Activated naive CD8-positive, alpha-beta T cell treated with anti-CD3 and anti-CD28 coated beads, Interleukin-2, amount 10 ng/mL, durations not matched to agents 7 days and 5 days (primary cell): Measurements from ENCODE around the gene SCFD2. TPM values are rescaled to one million over a fixed set of nuclear protein-coding genes. Genes with fewer than 3 reads are reported as not detected.
"Not testable (repeated sequence)": the region's sequence is repeated elsewhere in the genome, so short reads cannot be mapped to it uniquely, and the experiment has no call there.

Experiments
- ATAC-seq: fragments of 150-1000 bp; cut with Tn5 transposase; one replicate; pipeline ENCODE4 v1.10.0; 2021; ENCODE audit warnings: low read depth, moderate library complexity
- POLR2A ChIA-PET: fragments of 350-600 bp; sonication (Branson Sonifier 250); formaldehyde crosslinking; loops from one replicate; lab custom pipeline; 2021; ENCODE audit warnings: antibody characterized with exemption; lab: Charles Lee
- DNase-seq: peaks from one replicate; pipeline ENCODE4 v3.0.0; 2021
- H3K27ac Mint-ChIP-seq: one replicate; pipeline ENCODE4 v1.8.0; 2022; ENCODE audit warnings: mild to moderate bottlenecking, mixed read lengths
- H3K27me3 Mint-ChIP-seq: one replicate; pipeline ENCODE4 v1.8.0; 2022; ENCODE audit warnings: mild to moderate bottlenecking, moderate library complexity, mixed read lengths
- H3K36me3 Mint-ChIP-seq: one replicate; pipeline ENCODE4 v1.8.0; 2021; ENCODE audit warnings: mild to moderate bottlenecking, mixed read lengths
- H3K4me1 Mint-ChIP-seq: one replicate; pipeline ENCODE4 v1.8.0; 2021; ENCODE audit warnings: mixed read lengths
- H3K4me3 Mint-ChIP-seq: one replicate; pipeline ENCODE4 v1.8.0; 2022; ENCODE audit warnings: mild to moderate bottlenecking, moderate library complexity, mixed read lengths
- H3K9me3 Mint-ChIP-seq: one replicate; pipeline ENCODE4 v1.8.0; 2021; ENCODE audit warnings: mixed read lengths
- total RNA-seq, 2 experiments: library from RNA; stranded (reverse); gene quantifications; one replicate each; pipeline ENCODE4 v1.2.3, GENCODE V29; 2021

SCFD2 gene
- total RNA-seq, 2 experiments from 2014 or later: 18.1 to 22.9 TPM

GRCh38 chr4:53186714-53187358 is 179.0 kb downstream of the SCFD2 start:
- DNase-seq: no peak
- Mint-ChIP-seq H3K9me3 (peaks cover 5% of the 10 kb centered on the region), H3K4me1 (no peaks in the 10 kb centered on the region), H3K27me3 (no peaks in the 10 kb centered on the region), H3K27ac (no peak overlapping the region), H3K4me3 (no peak overlapping the region), H3K36me3 (peaks cover 17% of the 10 kb centered on the region)
- POLR2A ChIA-PET: no interaction called here
- ATAC-seq: no peak

DNA sequence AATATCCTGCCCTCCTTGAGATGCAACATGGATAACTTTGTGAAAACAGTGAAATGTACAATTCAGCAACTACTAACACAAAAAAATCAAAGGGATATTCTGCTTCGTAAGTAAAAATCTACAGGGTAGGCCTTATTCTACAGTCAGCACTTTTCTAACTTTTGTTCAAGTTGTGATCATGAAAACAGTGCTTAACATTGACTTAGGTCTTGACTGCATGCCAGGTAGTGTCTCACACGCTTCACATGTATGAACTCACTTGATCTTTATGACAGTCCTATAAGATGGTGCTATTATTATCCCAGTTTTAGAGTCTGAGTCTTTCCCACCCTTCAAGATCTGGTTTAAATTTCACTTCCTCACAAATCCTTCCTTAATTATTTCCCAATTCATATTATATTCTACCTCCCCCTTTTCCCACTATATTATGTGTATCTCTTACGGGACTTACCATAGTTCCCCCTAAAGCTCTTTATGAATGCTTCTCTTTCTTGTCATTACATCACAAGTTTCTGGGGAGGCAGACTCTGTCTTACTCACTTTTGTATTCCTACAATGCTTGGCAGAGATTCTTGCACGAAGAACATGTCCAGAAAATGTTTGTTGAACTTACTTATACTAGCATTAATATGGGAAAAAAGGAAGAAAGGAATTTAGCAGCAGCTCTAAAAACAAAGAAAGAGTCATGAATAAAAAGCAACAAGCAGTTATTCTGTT is 179.8 kb downstream of the SCFD2 start:
- Mint-ChIP-seq H3K27ac (no peak overlapping the region), H3K4me1 (no peaks in the 10 kb centered on the region), H3K4me3 (no peak overlapping the region), H3K27me3 (no peaks in the 10 kb centered on the region), H3K36me3 (peaks cover 17% of the 10 kb centered on the region), H3K9me3 (peaks cover 5% of the 10 kb centered on the region)
- no peak for DNase-seq
- POLR2A ChIA-PET: no interaction called here
- no peak for ATAC-seq

GRCh38 chr4:53183754-53184153 is 182.1 kb downstream of the SCFD2 start:
- no peak overlapping the region for H3K27ac Mint-ChIP-seq
- H3K27me3 Mint-ChIP-seq: no peaks in the 10 kb centered on the region
- DNase-seq (no peak), ATAC-seq (no peak)
- H3K36me3 Mint-ChIP-seq: peaks cover 32% of the 10 kb centered on the region
- no peak overlapping the region for H3K4me3 Mint-ChIP-seq
- peaks cover 11% of the 10 kb centered on the region for H3K9me3 Mint-ChIP-seq
- POLR2A ChIA-PET: no interaction called here
- no peaks in the 10 kb centered on the region for H3K4me1 Mint-ChIP-seq

- H3K27me3 Mint-ChIP-seq, ATAC-seq, H3K4me3 Mint-ChIP-seq, DNase-seq, POLR2A ChIA-PET, H3K27ac Mint-ChIP-seq: not testable (repeated sequence)
- peaks cover 20% of the 10 kb centered on the region for H3K9me3 Mint-ChIP-seq
- H3K4me1 Mint-ChIP-seq: peaks cover 16% of the 10 kb centered on the region
- peaks cover 42% of the 10 kb centered on the region for H3K36me3 Mint-ChIP-seq
Measured at GRCh38 chr4:53177751-53178150, 188.1 kb downstream of the SCFD2 start.

DNA sequence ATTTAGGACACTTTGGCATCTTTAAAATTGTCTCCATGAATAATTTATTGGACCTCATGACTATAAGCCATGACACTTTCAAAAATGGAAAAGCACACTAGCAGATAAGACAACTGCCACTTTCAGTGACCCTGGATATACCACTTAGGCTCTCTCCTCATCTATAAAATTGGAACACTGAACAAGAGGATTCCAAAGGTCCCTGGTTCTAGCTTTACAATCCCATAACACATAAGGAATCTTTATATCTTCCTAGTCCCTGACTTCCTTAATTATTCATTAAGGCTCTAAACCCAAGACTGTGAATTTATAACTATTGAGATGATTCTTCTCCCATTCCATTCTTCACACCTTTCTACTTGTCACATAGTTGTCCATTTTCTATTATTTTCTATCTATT is 190.2 kb downstream of the SCFD2 start:
- POLR2A ChIA-PET: no interaction called here
- Mint-ChIP-seq H3K36me3 (peaks cover 45% of the 10 kb centered on the region), H3K4me3 (no peak overlapping the region), H3K9me3 (peaks cover 24% of the 10 kb centered on the region), H3K27ac (no peak overlapping the region), H3K27me3 (no peaks in the 10 kb centered on the region), H3K4me1 (peaks cover 16% of the 10 kb centered on the region)
- ATAC-seq (no peak), DNase-seq (no peak)

GRCh38 chr4:53174823-53175222 is 191.0 kb downstream of the SCFD2 start:
- Mint-ChIP-seq H3K9me3 (peaks cover 22% of the 10 kb centered on the region), H3K36me3 (peaks cover 39% of the 10 kb centered on the region), H3K27ac (no peak overlapping the region), H3K4me1 (peaks cover 16% of the 10 kb centered on the region), H3K4me3 (no peak overlapping the region), H3K27me3 (no peaks in the 10 kb centered on the region)
- POLR2A ChIA-PET: no interaction called here
- ATAC-seq (no peak), DNase-seq (no peak)

DNA sequence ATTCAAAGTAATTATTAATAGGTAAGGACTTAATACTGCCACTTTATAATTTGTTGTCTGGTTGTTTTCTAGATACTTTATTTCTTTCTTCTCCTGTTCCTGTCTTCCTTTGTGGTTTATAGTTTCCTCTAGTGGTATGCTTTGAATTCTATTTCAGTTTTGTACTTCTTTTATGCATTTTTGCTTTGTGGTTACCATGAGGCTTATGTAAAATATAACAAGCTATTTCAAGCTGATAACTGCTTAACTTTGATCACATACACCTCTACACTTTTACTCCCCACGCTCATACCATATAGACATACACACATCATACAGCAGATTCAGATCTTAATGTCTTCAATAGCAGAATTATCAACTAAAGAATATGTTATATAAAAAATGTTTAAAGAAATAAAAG is 192.3 kb downstream of the SCFD2 start:
- POLR2A ChIA-PET: no interaction called here
- H3K4me1 Mint-ChIP-seq: peaks cover 18% of the 10 kb centered on the region
- ATAC-seq (no peak), DNase-seq (no peak)
- H3K36me3 Mint-ChIP-seq: peaks cover 32% of the 10 kb centered on the region
- no peak overlapping the region for H3K27ac Mint-ChIP-seq
- peak overlapping the region; percentile 1 for H3K4me3 Mint-ChIP-seq
- no peaks in the 10 kb centered on the region for H3K27me3 Mint-ChIP-seq
- peaks cover 17% of the 10 kb centered on the region for H3K9me3 Mint-ChIP-seq

GRCh38 chr4:53171797-53172196 is 194.1 kb downstream of the SCFD2 start:
- Mint-ChIP-seq H3K27ac (no peak overlapping the region), H3K27me3 (no peaks in the 10 kb centered on the region), H3K9me3 (peaks cover 13% of the 10 kb centered on the region), H3K4me3 (no peak overlapping the region), H3K4me1 (peaks cover 15% of the 10 kb centered on the region), H3K36me3 (peaks cover 18% of the 10 kb centered on the region)
- no peak for ATAC-seq
- POLR2A ChIA-PET: no interaction called here
- no peak for DNase-seq

DNA sequence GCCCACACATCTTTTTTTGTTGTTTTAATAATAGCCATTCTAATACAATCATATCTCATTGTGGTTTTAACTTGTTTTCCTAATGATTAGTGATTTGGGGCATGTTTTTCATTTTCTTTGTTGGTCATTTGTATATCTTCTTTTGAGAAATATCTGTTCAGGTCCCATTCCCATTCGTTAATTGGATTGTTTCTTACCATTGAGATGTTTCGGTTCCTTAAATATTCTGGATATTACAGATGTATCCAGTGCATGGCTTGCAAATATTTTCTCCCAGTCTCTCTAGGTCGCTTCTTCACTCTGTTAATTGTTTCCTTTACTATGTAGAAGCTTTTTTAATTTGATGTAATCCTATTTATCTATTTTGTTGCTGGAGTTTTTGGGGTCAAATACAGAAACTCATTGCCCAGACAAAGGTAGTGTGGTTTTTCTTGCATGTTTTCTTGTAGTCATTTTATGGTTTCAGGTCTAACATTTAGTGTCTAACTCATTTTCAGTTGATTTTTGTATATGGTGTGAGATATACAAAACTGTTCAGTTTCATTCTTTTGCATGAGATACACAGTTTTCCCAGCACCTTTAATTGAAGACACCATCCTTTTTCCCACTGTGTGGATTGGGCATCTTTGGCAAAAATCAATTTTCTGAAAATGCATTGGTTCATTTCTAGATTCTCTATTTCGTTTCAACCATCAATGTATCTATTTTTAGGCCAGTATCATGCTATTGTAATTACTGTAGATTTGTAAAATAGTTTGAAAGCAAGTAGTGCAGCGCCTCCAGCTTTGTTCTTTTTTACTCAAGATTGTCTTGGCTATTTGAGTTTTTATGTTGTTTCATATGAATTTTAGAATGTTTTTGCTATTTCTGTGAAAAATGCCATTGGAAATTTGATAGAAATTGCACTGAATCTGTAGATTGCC is 195.9 kb downstream of the SCFD2 start:
- Mint-ChIP-seq H3K27me3 (no peaks in the 10 kb centered on the region), H3K36me3 (peaks cover 21% of the 10 kb centered on the region), H3K27ac (no peak overlapping the region), H3K9me3 (peaks cover 17% of the 10 kb centered on the region), H3K4me1 (peaks cover 9% of the 10 kb centered on the region), H3K4me3 (no peak overlapping the region)
- no peak for DNase-seq
- POLR2A ChIA-PET: no interaction called here
- no peak for ATAC-seq

DNA sequence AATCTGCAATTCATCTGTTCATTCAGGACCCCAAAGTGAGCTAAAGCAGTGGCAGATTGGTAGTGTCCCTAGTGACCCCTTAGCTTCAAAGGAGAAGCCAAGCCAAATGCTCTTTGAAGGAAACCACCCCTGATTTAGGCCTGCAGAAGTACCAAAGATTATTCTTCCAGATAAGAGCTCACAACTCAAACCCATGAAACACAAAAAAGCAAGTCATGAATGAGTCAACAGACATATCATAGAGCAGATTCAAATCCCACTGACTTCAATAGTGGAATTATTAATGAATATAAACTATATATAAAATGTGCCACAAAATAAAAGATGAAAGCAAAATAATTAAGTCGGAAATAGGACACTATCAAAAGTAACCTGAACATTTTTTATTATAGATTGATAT is 197.6 kb downstream of the SCFD2 start:
- Mint-ChIP-seq H3K4me3 (no peak overlapping the region), H3K27ac (no peak overlapping the region), H3K27me3 (no peaks in the 10 kb centered on the region), H3K4me1 (peaks cover 2% of the 10 kb centered on the region), H3K9me3 (peaks cover 13% of the 10 kb centered on the region), H3K36me3 (peaks cover 18% of the 10 kb centered on the region)
- POLR2A ChIA-PET: no interaction called here
- DNase-seq (no peak), ATAC-seq (no peak)

DNA sequence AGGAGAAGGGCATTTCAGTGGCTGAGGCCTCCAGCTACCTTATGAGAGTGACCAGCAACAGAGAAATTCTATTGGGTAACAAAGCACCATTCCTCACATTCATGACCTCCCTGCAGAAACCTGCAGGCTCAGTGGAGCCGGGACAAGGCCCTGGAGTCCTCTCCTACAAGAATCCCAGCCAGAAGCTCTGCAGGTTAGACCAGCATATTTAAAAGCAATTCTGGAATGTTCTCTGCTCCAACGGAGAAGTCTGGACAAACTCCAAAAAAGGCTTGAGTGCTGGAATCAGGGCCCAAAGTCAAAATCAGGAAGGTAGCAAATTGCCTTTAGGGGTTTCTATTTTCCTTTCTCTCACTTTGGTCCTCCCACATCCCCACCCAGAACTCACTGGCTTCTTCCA is 202.9 kb downstream of the SCFD2 start:
- no peak overlapping the region for H3K4me3 Mint-ChIP-seq
- POLR2A ChIA-PET: no interaction called here
- H3K9me3 Mint-ChIP-seq: peaks cover 14% of the 10 kb centered on the region
- H3K36me3 Mint-ChIP-seq: peaks cover 13% of the 10 kb centered on the region
- H3K27ac Mint-ChIP-seq: no peak overlapping the region
- H3K27me3 Mint-ChIP-seq: no peaks in the 10 kb centered on the region
- H3K4me1 Mint-ChIP-seq: no peaks in the 10 kb centered on the region
- DNase-seq (no peak), ATAC-seq (no peak)

DNA sequence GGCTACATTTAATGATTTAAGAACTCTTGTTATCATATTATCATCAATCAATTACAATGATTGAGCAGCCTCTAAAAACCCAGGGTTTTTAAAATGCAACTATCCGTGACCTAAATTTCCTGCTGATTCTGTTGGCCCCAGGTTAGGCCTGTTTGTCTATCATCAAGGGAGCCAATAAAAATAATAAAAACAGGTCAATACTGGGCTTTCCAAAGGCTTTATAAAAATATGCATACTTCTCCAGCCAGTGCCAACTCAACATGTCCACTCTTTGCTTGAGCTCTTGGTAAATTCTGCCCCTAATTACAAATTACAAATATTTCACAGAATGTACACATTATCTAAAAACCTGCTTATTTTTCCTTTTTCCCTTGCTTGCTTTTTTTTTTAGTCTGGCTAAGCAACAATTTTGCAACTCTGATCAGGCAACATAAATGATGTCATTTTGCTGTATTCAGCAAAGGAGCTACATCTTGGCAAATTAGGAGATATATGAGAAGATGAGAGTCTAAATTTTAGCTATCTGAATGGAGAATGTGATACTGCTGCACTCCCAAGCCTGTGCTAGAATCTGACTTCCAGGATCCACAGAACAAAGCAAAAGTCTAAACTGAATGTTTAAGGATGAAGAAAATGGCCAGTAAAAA is 204.0 kb downstream of the SCFD2 start:
- no peaks in the 10 kb centered on the region for H3K4me1 Mint-ChIP-seq
- POLR2A ChIA-PET: interaction anchor here (0.5 kb wide), 1 partner anchor 878 kb away, joined by 4 read pairs; no protein-coding TSS in a partner anchor
- ATAC-seq: no peak

More for the DNA sequence above, 204.0 kb downstream of the SCFD2 start:
- no peak for DNase-seq
- Mint-ChIP-seq H3K9me3 (peaks cover 14% of the 10 kb centered on the region), H3K36me3 (peaks cover 13% of the 10 kb centered on the region), H3K4me3 (no peak overlapping the region), H3K27me3 (no peaks in the 10 kb centered on the region), H3K27ac (no peak overlapping the region)
